WTC11 (cell line): ENCODE data around the gene CDH16. TPM values are rescaled to one million over a fixed set of nuclear protein-coding genes. Genes with fewer than 3 reads are reported as not detected.

ENCODE experiments used
- ATAC-seq: fragments of 200-7000 bp; cut with Tn5 transposase; 2 replicates; pipeline ENCODE4 v1.10.0; 2021; ENCODE audit warnings: mild to moderate bottlenecking, moderate library complexity
- CTCF ChIA-PET: fragments of 300-600 bp; sonication (Branson Sonifier 250); formaldehyde crosslinking; loops from one replicate; lab custom pipeline; 2021; ENCODE audit warnings: antibody characterized with exemption; lab: Charles Lee
- POLR2A ChIA-PET: fragments of 350-600 bp; sonication (Branson Sonifier 250); formaldehyde crosslinking; loops from one replicate; lab custom pipeline; 2021; ENCODE audit warnings: antibody characterized with exemption; lab: Charles Lee
- DNase-seq: peaks from one replicate; pipeline ENCODE4 v3.0.0; 2021; ENCODE audit warnings: low spot score
- H3K27ac Mint-ChIP-seq: 2 replicates; pipeline ENCODE4 v1.8.0; 2021; ENCODE audit warnings: mixed read lengths
- H3K27me3 Mint-ChIP-seq: 2 replicates; pipeline ENCODE4 v1.8.0; 2021; ENCODE audit warnings: low read depth, mild to moderate bottlenecking, moderate library complexity, mixed read lengths
- H3K36me3 Mint-ChIP-seq: 2 replicates; pipeline ENCODE4 v1.8.0; 2021; ENCODE audit warnings: mixed read lengths
- H3K4me1 Mint-ChIP-seq: 2 replicates; pipeline ENCODE4 v1.8.0; 2022; ENCODE audit warnings: mixed read lengths
- H3K4me3 Mint-ChIP-seq: 2 replicates; pipeline ENCODE4 v1.8.0; 2021; ENCODE audit warnings: mild to moderate bottlenecking, moderate library complexity, mixed read lengths
- H3K9me3 Mint-ChIP-seq: 2 replicates; pipeline ENCODE4 v1.8.0; 2021; ENCODE audit warnings: mixed read lengths
- ATF6 ChIP-seq: sonication (generic); formaldehyde crosslinking; IDR thresholded peaks from 2 replicates; pipeline ENCODE4 v1.8.1; 2023; ENCODE audit warnings: mild to moderate bottlenecking, missing genetic modification reagents
- CDX4 ChIP-seq: fragments of 250-450 bp; sonication (Bioruptor Pico); IDR thresholded peaks from 2 replicates; pipeline ENCODE4 v1.9.0; 2021; ENCODE audit warnings: moderate library complexity, mild to moderate bottlenecking, inconsistent platforms, borderline replicate concordance
- CREM ChIP-seq: sonication (generic); formaldehyde crosslinking; IDR thresholded peaks from 2 replicates; pipeline ENCODE4 v1.8.1; 2022; ENCODE audit warnings: mild to moderate bottlenecking, missing genetic modification reagents, moderate library complexity
- FOXK1 ChIP-seq: sonication (generic); formaldehyde crosslinking; IDR thresholded peaks from 2 replicates; pipeline ENCODE4 v1.8.0; 2022; ENCODE audit warnings: mild to moderate bottlenecking, moderate library complexity, missing genetic modification reagents
- GTF2I ChIP-seq: fragments of 250-450 bp; sonication (Bioruptor Pico); conservative IDR thresholded peaks from 2 replicates; pipeline ENCODE4 v1.4.0; 2021; ENCODE audit warnings: mild to moderate bottlenecking
- KAT7 ChIP-seq: sonication (generic); formaldehyde crosslinking; IDR thresholded peaks from 2 replicates; pipeline ENCODE4 v1.8.1; 2023; ENCODE audit warnings: missing genetic modification reagents, mild to moderate bottlenecking, borderline replicate concordance
- NFE2L1 ChIP-seq: sonication (generic); formaldehyde crosslinking; IDR thresholded peaks from 2 replicates; pipeline ENCODE4 v1.8.1; 2023; ENCODE audit warnings: missing genetic modification reagents
- NFYB ChIP-seq: sonication (generic); formaldehyde crosslinking; conservative IDR thresholded peaks from 2 replicates; pipeline ENCODE4 v1.8.0; 2022; ENCODE audit warnings: low read depth, missing genetic modification reagents
- PRDM15 ChIP-seq: sonication (generic); formaldehyde crosslinking; IDR thresholded peaks from 2 replicates; pipeline ENCODE4 v1.8.0; 2022; ENCODE audit warnings: missing genetic modification reagents
- SMAD3 ChIP-seq: sonication (generic); formaldehyde crosslinking; IDR thresholded peaks from 2 replicates; pipeline ENCODE4 v1.8.0; 2022; ENCODE audit warnings: missing genetic modification reagents, mild to moderate bottlenecking, borderline replicate concordance
- SP1 ChIP-seq: sonication (generic); formaldehyde crosslinking; conservative IDR thresholded peaks from 2 replicates; pipeline ENCODE4 v1.8.1; 2022; ENCODE audit warnings: missing genetic modification reagents
- TEAD1 ChIP-seq: sonication (generic); formaldehyde crosslinking; IDR thresholded peaks from 2 replicates; pipeline ENCODE4 v1.8.0; 2022; ENCODE audit warnings: mild to moderate bottlenecking, missing genetic modification reagents
- TEAD4 ChIP-seq: sonication (generic); formaldehyde crosslinking; IDR thresholded peaks from 2 replicates; pipeline ENCODE4 v1.8.0; 2022; ENCODE audit warnings: mild to moderate bottlenecking, missing genetic modification reagents
- ZNF121 ChIP-seq: sonication (generic); formaldehyde crosslinking; IDR thresholded peaks from 2 replicates; pipeline ENCODE4 v1.8.0; 2023; ENCODE audit warnings: missing genetic modification reagents
- ZNF219 ChIP-seq: sonication (generic); formaldehyde crosslinking; IDR thresholded peaks from 2 replicates; pipeline ENCODE4 v1.8.0; 2023; ENCODE audit warnings: missing genetic modification reagents, mild to moderate bottlenecking, borderline replicate concordance
- ZNF232 ChIP-seq: sonication (generic); formaldehyde crosslinking; IDR thresholded peaks from 2 replicates; pipeline ENCODE4 v1.8.0; 2022; ENCODE audit warnings: mild to moderate bottlenecking, missing genetic modification reagents
- ZNF317 ChIP-seq: sonication (generic); formaldehyde crosslinking; IDR thresholded peaks from 2 replicates; pipeline ENCODE4 v1.8.1; 2023; ENCODE audit warnings: low read depth, mild to moderate bottlenecking, moderate library complexity, missing genetic modification reagents, borderline replicate concordance
- ZNF396 ChIP-seq: fragments of 250-450 bp; sonication (Bioruptor Pico); IDR thresholded peaks from 2 replicates; pipeline ENCODE4 v1.8.0; 2021; ENCODE audit warnings: mild to moderate bottlenecking, moderate library complexity, borderline replicate concordance
- ZNF671 ChIP-seq: fragments of 250-450 bp; sonication (Bioruptor Pico); IDR thresholded peaks from 2 replicates; pipeline ENCODE4 v1.8.0; 2021; ENCODE audit warnings: mild to moderate bottlenecking
- total RNA-seq: library from RNA; stranded (reverse); gene quantifications from 3 replicates; pipeline ENCODE4 v1.2.3, GENCODE V29; 2021
- TF ChIP-seq, protein P1 (sequence below): sonication (generic); formaldehyde crosslinking; IDR thresholded peaks from 2 replicates; pipeline ENCODE4 v1.8.1; 2023; ENCODE audit warnings: mild to moderate bottlenecking, missing genetic modification reagents
- TF ChIP-seq, protein P2 (sequence below): sonication (generic); formaldehyde crosslinking; IDR thresholded peaks from 2 replicates; pipeline ENCODE4 v1.8.1; 2022; ENCODE audit warnings: low read depth, missing genetic modification reagents, borderline replicate concordance

Gene CDH16
- total RNA-seq, 1 experiment from 2014 or later, result not detected

- no peak for TF ChIP-seq TEAD4
These were observed 24.3 kb upstream of the CDH16 start (continued) for GRCh38 chr16:66942981-66943380.

GRCh38 chr16:66940236-66940635 is 21.6 kb upstream of the CDH16 start:
- ATAC-seq, result no peak
- CTCF ChIA-PET, result no interaction called here
- TF ChIP-seq SMAD3, result no peak
- no peak for TF ChIP-seq ZNF219
- TF ChIP-seq ATF6 (CRISPR knock-in tag), result no peak
- no peak for TF ChIP-seq NFYB (CRISPR knock-in tag)
- no peak for TF ChIP-seq ZNF317 (CRISPR knock-in tag)

GRCh38 chr16:66939366-66939765 is 20.7 kb upstream of the CDH16 start:
- Mint-ChIP-seq H3K36me3 (peaks cover 18% of the 10 kb centered on the region), H3K4me3 (no peak overlapping the region), H3K9me3 (no peaks in the 10 kb centered on the region)
- ATAC-seq (no peak), DNase-seq (no peak)
- POLR2A ChIA-PET, result no interaction called here
- TF ChIP-seq TEAD1 (CRISPR knock-in tag) (no peak), CDX4 (CRISPR knock-in tag) (no peak), ZNF121 (CRISPR knock-in tag) (no peak), NFE2L1 (CRISPR knock-in tag) (no peak), ZNF232 (no peak), ZNF396 (CRISPR knock-in tag) (no peak)
- TF ChIP-seq, protein P1, sequence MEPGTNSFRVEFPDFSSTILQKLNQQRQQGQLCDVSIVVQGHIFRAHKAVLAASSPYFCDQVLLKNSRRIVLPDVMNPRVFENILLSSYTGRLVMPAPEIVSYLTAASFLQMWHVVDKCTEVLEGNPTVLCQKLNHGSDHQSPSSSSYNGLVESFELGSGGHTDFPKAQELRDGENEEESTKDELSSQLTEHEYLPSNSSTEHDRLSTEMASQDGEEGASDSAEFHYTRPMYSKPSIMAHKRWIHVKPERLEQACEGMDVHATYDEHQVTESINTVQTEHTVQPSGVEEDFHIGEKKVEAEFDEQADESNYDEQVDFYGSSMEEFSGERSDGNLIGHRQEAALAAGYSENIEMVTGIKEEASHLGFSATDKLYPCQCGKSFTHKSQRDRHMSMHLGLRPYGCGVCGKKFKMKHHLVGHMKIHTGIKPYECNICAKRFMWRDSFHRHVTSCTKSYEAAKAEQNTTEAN, result no peak
- TF ChIP-seq, all 79 proteins: peak for 0
- CTCF ChIA-PET, result no interaction called here
- Mint-ChIP-seq H3K27me3 (peaks cover 12% of the 10 kb centered on the region; the same call in 1 of the 2 replicates), H3K4me1 (peaks cover 15% of the 10 kb centered on the region), H3K27ac (no peak overlapping the region)

More at GRCh38 chr16:66940236-66940635, 21.6 kb upstream of the CDH16 start:
- no peak overlapping the region for H3K27ac Mint-ChIP-seq
- H3K9me3 Mint-ChIP-seq, result no peaks in the 10 kb centered on the region
- DNase-seq, result no peak
- peaks cover 4% of the 10 kb centered on the region; the same call in 1 of the 2 replicates for H3K27me3 Mint-ChIP-seq
- H3K36me3 Mint-ChIP-seq, result peaks cover 18% of the 10 kb centered on the region
- no peak overlapping the region for H3K4me3 Mint-ChIP-seq
- POLR2A ChIA-PET, result no interaction called here
- peaks cover 12% of the 10 kb centered on the region for H3K4me1 Mint-ChIP-seq

DNA sequence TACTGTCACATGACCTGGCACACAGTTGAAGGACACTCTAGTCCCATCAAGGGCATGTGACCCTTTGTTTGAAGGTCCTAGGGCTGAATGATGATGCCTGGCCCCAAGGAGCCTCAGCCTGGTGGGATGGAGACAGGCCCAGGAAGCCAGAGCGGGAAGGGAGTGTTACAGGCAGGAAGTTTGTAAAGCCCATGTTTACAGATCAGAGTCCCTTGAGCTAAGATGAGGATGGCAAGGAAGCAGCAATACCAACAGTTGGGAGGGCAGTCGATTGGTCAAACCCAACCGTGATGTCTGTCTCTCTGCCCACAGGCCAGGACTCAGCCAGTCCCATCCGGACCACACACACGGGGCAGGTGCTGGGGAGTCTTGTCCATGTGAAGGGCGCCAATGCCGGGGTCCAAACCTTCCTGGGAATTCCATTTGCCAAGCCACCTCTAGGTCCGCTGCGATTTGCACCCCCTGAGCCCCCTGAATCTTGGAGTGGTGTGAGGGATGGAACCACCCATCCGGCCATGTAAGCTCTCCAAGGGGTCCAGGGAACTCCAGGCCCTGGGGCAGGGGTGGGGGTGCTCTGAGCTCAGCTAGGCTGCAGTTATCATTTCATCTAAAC is 19.1 kb upstream of the CDH16 start:
- Mint-ChIP-seq H3K36me3 (peaks cover 15% of the 10 kb centered on the region), H3K9me3 (no peaks in the 10 kb centered on the region), H3K27me3 (peaks cover 13% of the 10 kb centered on the region), H3K4me1 (peaks cover 29% of the 10 kb centered on the region), H3K4me3 (no peak overlapping the region), H3K27ac (no peak overlapping the region)
- POLR2A ChIA-PET, result no interaction called here
- DNase-seq (no peak), ATAC-seq (no peak)
- CTCF ChIA-PET, result interaction anchor here (1.6 kb wide), 1 partner anchor 217 kb away, joined by 4 read pairs; no protein-coding TSS in a partner anchor
- TF ChIP-seq SP1 (CRISPR knock-in tag) (no peak), FOXK1 (CRISPR knock-in tag) (no peak), KAT7 (no peak), CREM (CRISPR knock-in tag) (no peak), GTF2I (CRISPR knock-in tag) (no peak), ZNF671 (CRISPR knock-in tag) (no peak), PRDM15 (no peak)
- TF ChIP-seq, protein P2, sequence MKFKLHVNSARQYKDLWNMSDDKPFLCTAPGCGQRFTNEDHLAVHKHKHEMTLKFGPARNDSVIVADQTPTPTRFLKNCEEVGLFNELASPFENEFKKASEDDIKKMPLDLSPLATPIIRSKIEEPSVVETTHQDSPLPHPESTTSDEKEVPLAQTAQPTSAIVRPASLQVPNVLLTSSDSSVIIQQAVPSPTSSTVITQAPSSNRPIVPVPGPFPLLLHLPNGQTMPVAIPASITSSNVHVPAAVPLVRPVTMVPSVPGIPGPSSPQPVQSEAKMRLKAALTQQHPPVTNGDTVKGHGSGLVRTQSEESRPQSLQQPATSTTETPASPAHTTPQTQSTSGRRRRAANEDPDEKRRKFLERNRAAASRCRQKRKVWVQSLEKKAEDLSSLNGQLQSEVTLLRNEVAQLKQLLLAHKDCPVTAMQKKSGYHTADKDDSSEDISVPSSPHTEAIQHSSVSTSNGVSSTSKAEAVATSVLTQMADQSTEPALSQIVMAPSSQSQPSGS, result no peak
- TF ChIP-seq, protein P1, result no peak
